ENCODE data around the gene AMBP. TPM values are rescaled to one million over a fixed set of nuclear protein-coding genes. Genes with fewer than 3 reads are reported as not detected.

Gene AMBP
- total and polyA plus RNA-seq, 4 donors: 0.47 to 3.7 (median 1.6) TPM

DNA sequence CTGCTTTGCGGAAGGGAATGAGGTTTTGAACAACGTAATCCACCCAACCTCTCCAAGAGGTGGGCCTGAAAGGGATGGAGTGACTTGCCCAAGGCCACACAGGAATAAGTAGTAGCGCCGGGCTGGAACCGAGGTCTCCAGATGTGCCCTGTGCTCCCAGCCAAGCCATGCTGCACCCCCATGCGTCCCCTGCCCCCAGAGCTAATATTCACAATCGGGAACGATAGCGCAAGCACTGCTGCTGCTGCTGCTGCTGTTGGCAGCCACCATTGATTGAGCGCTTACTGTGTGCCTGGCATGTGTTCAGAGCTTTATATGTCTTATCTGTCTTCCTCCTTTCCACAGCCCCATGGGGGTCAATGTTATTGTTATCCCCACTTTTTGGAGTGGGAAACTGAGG, 43.9 kb downstream of the AMBP start:
- no peak for DNase-seq
- Histone ChIP-seq H3K27ac (ENCODE audit: low read depth in 1 of 2, low read length in 1 of 2) (no peak overlapping the region), H3K27me3 (ENCODE audit: control insufficient read depth in 3 of 3, insufficient read depth in 3 of 3, low read length in 2 of 3) (no peaks in the 10 kb centered on the region), H3K4me3 (no peak overlapping the region), H3K36me3 (ENCODE audit: control insufficient read depth in 4 of 4, insufficient read depth in 4 of 4, low read length in 4 of 4) (peaks cover 0 to 64% (median 46%) of the 10 kb centered on the region in 4 donors), H3K9me3 (ENCODE audit: control insufficient read depth in 4 of 4, insufficient read depth in 3 of 4, low read length in 3 of 4) (peaks cover 0 to 8% (median 0%) of the 10 kb centered on the region in 4 donors), H3K4me1 (ENCODE audit: control insufficient read depth in 5 of 5, insufficient read depth in 5 of 5, low read length in 5 of 5) (peaks cover 0 to 4% (median 0%) of the 10 kb centered on the region in 5 donors), H3K9ac (ENCODE audit: insufficient read depth in 1 of 2, low read length in 2 of 2) (no peak overlapping the region)
- ATAC-seq (ENCODE audit: insufficient read depth, low FRiP score): no peak
- WGBS, 2 donors: 95 to 97% methylated on average over 10 of the region's 10 CpGs
- no peak for TF ChIP-seq CTCF (IDR thresholded peaks at IDR 0.05; ENCODE audit: control extremely low read depth, extremely low read depth)

DNA sequence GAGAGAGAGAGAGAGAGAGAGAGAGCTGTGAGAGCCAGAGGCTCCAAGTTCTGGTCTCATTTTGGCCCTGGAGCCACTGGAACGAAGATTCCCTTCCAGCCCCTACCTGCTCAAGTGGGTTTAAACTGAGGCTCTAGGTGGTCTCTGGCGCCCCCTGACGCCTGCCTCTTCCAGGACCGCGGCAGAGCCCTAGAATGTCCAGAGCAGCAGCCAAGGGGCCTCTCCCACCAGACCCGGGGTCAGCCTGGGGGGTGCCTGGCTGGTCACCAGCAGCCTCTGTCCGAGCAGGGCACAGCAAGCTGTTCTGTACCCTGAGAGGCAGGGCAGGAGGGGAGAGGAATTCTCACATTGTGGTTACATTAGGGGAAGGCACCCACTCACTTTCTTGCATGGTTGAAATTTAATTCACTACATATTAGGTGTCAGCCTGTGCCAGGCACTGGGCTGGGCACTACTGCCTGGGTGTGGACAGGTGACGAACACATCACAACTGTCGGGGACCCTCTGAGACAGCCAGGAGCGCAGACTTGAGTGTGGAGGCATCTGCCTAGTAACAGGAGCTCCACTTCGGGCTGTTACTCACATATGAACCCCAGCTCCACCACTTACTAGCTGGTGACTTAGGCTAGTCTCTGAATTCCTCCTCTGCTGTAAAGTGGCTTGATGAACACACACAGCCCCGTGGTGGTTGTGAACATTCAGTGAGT, 44.5 kb downstream of the AMBP start:
- no peak for TF ChIP-seq CTCF (IDR thresholded peaks at IDR 0.05; ENCODE audit: control extremely low read depth, extremely low read depth)
- no peak overlapping the region for H3K9ac ChIP-seq (ENCODE audit: insufficient read depth in 1 of 2, low read length in 2 of 2)
- DNase-seq (peak; percentile 31 to 41 (median 35)), ATAC-seq (ENCODE audit: insufficient read depth, low FRiP score) (no peak)
- H3K9me3 ChIP-seq (ENCODE audit: control insufficient read depth in 4 of 4, insufficient read depth in 3 of 4, low read length in 3 of 4): peaks cover 0 to 6% (median 0%) of the 10 kb centered on the region in 4 donors
- H3K36me3 ChIP-seq (ENCODE audit: control insufficient read depth in 4 of 4, insufficient read depth in 4 of 4, low read length in 4 of 4): peaks cover 0 to 68% (median 45%) of the 10 kb centered on the region in 4 donors
- H3K4me1 ChIP-seq (ENCODE audit: control insufficient read depth in 5 of 5, insufficient read depth in 5 of 5, low read length in 5 of 5): peaks cover 0 to 4% (median 0%) of the 10 kb centered on the region in 5 donors
- WGBS, 2 donors: 68 to 76% methylated on average over 12 of the region's 12 CpGs
- H3K4me3 ChIP-seq: no peak overlapping the region
- H3K27ac ChIP-seq (ENCODE audit: low read depth in 1 of 2, low read length in 1 of 2): no peak overlapping the region
- H3K27me3 ChIP-seq (ENCODE audit: control insufficient read depth in 3 of 3, insufficient read depth in 3 of 3, low read length in 2 of 3): no peaks in the 10 kb centered on the region

DNA sequence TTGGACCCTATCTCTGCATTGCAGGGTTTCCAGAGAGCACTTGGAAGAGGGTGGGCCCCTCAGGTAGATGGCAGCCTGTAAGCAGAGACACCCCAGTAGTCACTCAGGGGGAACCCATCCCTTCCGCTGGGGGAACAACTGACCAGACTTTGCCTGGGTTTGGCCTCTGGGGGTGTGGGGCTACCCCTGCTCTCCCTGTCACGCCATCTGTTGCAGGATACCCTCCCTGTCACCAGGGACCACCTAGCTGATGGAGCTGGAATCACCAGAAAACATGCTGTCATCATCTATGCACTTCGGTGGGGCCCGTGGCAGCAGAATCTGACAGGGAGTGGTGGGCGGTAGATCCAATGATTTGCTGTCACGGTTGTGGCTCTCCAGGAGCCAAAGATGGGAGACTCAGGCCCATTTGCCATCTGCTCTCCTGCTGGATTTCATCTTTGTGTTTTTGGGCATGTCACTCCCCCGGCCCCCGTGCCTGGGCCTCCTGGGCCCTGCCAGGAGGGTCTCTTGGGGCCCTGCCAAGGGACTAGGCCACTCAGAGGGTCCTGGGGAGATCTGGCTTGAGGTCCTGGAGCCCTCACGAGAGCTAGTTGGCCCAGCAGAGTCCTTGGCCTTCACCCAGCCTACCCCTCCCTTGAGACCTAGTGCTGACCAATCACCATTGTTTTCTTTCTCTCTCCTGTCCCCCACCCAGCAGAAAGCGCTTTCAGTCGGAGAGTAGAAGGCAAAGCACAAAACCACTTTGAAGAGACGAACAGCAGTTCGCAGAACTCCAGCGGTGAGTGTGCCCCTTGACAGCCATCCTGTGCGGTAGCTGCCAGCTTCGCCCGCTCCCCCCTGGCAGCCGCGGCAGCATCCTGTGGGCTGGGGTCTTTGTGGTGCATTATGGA, 45.9 kb downstream of the AMBP start:
- Histone ChIP-seq H3K27ac (ENCODE audit: low read depth in 1 of 2, low read length in 1 of 2) (no peak overlapping the region), H3K9ac (ENCODE audit: insufficient read depth in 1 of 2, low read length in 2 of 2) (no peak overlapping the region), H3K9me3 (ENCODE audit: control insufficient read depth in 4 of 4, insufficient read depth in 3 of 4, low read length in 3 of 4) (peaks cover 0 to 6% (median 0%) of the 10 kb centered on the region in 4 donors), H3K4me3 (no peak overlapping the region), H3K36me3 (ENCODE audit: control insufficient read depth in 4 of 4, insufficient read depth in 4 of 4, low read length in 4 of 4) (peaks cover 0 to 58% (median 39%) of the 10 kb centered on the region in 4 donors), H3K4me1 (ENCODE audit: control insufficient read depth in 5 of 5, insufficient read depth in 5 of 5, low read length in 5 of 5) (peaks cover 0 to 4% (median 0%) of the 10 kb centered on the region in 5 donors), H3K27me3 (ENCODE audit: control insufficient read depth in 3 of 3, insufficient read depth in 3 of 3, low read length in 2 of 3) (no peaks in the 10 kb centered on the region)
- ATAC-seq (ENCODE audit: insufficient read depth, low FRiP score) (no peak), DNase-seq (no peak)
- TF ChIP-seq CTCF (IDR thresholded peaks at IDR 0.05; ENCODE audit: control extremely low read depth, extremely low read depth): no peak
- 92 to 96% methylated on average over 19 of the region's 19 CpGs for WGBS, 2 donors
